ENCODE results near the gene LTN1. TPM values are rescaled to one million over a fixed set of nuclear protein-coding genes. Genes with fewer than 3 reads are reported as not detected.
"Not testable (repeated sequence)": the region's sequence is repeated elsewhere in the genome, so short reads cannot be mapped to it uniquely, and the experiment has no call there.

The LTN1 gene
- polyA plus RNA-seq, 3 donors: 6.0 to 14.0 (median 11.7) TPM

DNA sequence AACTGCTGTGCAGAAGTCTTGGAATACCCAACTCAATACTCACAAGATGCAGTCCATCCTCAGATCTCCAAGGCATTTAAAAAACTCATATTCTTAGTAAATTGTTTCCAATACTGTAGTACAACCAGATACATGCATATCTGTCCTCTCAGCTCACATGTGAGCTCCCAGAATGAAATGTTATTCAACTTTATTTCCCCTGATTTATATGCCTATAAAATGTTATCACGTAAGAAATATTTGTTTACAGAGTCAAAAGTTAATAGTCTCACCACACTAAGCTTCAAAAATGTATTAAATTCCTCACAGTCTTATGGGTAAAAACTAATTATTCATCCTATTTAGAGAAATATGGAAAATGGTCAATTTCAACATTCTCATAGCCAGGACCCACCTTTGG is 56.6 kb downstream of the LTN1 start:
- no peak overlapping the region for H3K4me3 ChIP-seq (replicated peaks in 1 of 3; ENCODE audit: low read depth in 2 of 3, low read length in 3 of 3)
- H3K9me3 ChIP-seq (replicated peaks in 1 of 2; ENCODE audit: control insufficient read depth in 1 of 2, insufficient read depth in 1 of 2, low read length in 2 of 2): no peaks in the 10 kb centered on the region
- H2AFZ ChIP-seq (ENCODE audit: insufficient read depth, low read depth, low read length, poor library complexity, severe bottlenecking): no peak overlapping the region
- no peak overlapping the region for H3K4me3 Mint-ChIP-seq
- H3K27me3 ChIP-seq (ENCODE audit: control insufficient read depth in 2 of 2, insufficient read depth in 2 of 2, low read length in 2 of 2): no peaks in the 10 kb centered on the region
- H3K9me3 Mint-ChIP-seq: no peaks in the 10 kb centered on the region
- peaks cover 9 to 19% of the 10 kb centered on the region in 2 donors for H3K4me1 ChIP-seq (ENCODE audit: control insufficient read depth in 1 of 2, insufficient read depth in 2 of 2, low read length in 2 of 2)
- no peak overlapping the region for H3K9ac ChIP-seq (ENCODE audit: insufficient read depth, low read length, poor library complexity, severe bottlenecking)
- peaks cover 52 to 73% of the 10 kb centered on the region in 2 donors for H3K36me3 ChIP-seq (replicated peaks in 1 of 2; ENCODE audit: control insufficient read depth in 1 of 2, insufficient read depth in 2 of 2, low read length in 2 of 2)
- DNase-seq: no peak
- no peak overlapping the region for H3K4me2 ChIP-seq (replicated peaks; ENCODE audit: extremely low read depth, low read length, poor library complexity, severe bottlenecking)
- intact Hi-C loops (cut with micrococcal nuclease): no loop called here
- no peak overlapping the region for H3K27ac ChIP-seq (ENCODE audit: low read depth in 1 of 2, low read length in 2 of 2)
- no peak overlapping the region for H3K27ac Mint-ChIP-seq
- H3K79me2 ChIP-seq (ENCODE audit: insufficient read depth, low read length): no peaks in the 10 kb centered on the region
- H3K4me1 Mint-ChIP-seq: peaks cover 18% of the 10 kb centered on the region
- H3K36me3 Mint-ChIP-seq: peaks cover 70 to 79% of the 10 kb centered on the region in 2 donors
- TF ChIP-seq, protein P1, sequence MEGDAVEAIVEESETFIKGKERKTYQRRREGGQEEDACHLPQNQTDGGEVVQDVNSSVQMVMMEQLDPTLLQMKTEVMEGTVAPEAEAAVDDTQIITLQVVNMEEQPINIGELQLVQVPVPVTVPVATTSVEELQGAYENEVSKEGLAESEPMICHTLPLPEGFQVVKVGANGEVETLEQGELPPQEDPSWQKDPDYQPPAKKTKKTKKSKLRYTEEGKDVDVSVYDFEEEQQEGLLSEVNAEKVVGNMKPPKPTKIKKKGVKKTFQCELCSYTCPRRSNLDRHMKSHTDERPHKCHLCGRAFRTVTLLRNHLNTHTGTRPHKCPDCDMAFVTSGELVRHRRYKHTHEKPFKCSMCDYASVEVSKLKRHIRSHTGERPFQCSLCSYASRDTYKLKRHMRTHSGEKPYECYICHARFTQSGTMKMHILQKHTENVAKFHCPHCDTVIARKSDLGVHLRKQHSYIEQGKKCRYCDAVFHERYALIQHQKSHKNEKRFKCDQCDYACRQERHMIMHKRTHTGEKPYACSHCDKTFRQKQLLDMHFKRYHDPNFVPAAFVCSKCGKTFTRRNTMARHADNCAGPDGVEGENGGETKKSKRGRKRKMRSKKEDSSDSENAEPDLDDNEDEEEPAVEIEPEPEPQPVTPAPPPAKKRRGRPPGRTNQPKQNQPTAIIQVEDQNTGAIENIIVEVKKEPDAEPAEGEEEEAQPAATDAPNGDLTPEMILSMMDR (IDR thresholded peaks at IDR 0.05): no peak
- peaks cover 0 to 2% (median 0%) of the 10 kb centered on the region in 3 donors for H3K27me3 Mint-ChIP-seq (ENCODE audit: low read depth in 3 of 3)
- H4K20me1 ChIP-seq (ENCODE audit: insufficient read depth, low read length): no peaks in the 10 kb centered on the region
- WGBS (ENCODE audit: insufficient coverage): no CpG with 5 or more reads among the region's 1 CpG

DNA sequence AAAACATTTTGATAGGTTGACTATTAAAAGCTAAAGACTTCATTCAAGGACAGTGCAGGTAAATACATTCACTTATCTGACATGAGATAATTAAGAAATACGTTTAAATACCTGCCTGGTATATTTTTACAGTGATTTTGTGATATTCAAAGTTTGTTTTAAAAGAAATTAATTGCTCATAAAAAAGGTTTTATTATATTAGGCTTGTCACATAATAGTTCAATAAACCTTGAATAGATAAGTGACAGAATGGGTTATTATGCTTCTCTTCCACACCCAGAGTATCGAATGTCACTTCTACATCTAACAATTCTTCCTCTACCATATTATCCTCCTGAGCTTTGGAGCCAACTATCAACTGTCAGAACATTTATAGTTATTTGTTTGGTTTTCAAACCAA is 60.0 kb downstream of the LTN1 start:
- DNase-seq: no peak
- no peaks in the 10 kb centered on the region for H4K20me1 ChIP-seq (ENCODE audit: insufficient read depth, low read length)
- intact Hi-C loops (cut with micrococcal nuclease): no loop called here
- Mint-ChIP-seq H3K27me3 (ENCODE audit: low read depth in 3 of 3) (peaks cover 0 to 2% (median 0%) of the 10 kb centered on the region in 3 donors), H3K27ac (no peak overlapping the region), H3K36me3 (peaks cover 74 to 85% of the 10 kb centered on the region in 2 donors), H3K9me3 (no peaks in the 10 kb centered on the region), H3K4me3 (no peak overlapping the region), H3K4me1 (peaks cover under 1% of the 10 kb centered on the region)
- no peak overlapping the region for H3K9ac ChIP-seq (ENCODE audit: insufficient read depth, low read length, poor library complexity, severe bottlenecking)
- no peaks in the 10 kb centered on the region for H3K4me1 ChIP-seq (ENCODE audit: control insufficient read depth in 1 of 2, insufficient read depth in 2 of 2, low read length in 2 of 2)
- no peaks in the 10 kb centered on the region for H3K27me3 ChIP-seq (ENCODE audit: control insufficient read depth in 2 of 2, insufficient read depth in 2 of 2, low read length in 2 of 2)
- TF ChIP-seq, protein P1 (IDR thresholded peaks at IDR 0.05): no peak
- peaks cover 68 to 100% of the 10 kb centered on the region in 2 donors for H3K36me3 ChIP-seq (replicated peaks in 1 of 2; ENCODE audit: control insufficient read depth in 1 of 2, insufficient read depth in 2 of 2, low read length in 2 of 2)
- no peak overlapping the region for H3K27ac ChIP-seq (ENCODE audit: low read depth in 1 of 2, low read length in 2 of 2)
- no peak overlapping the region for H3K4me2 ChIP-seq (replicated peaks; ENCODE audit: extremely low read depth, low read length, poor library complexity, severe bottlenecking)
- no CpG with 5 or more reads among the region's 2 CpGs for WGBS (ENCODE audit: insufficient coverage)
- no peaks in the 10 kb centered on the region for H3K79me2 ChIP-seq (ENCODE audit: insufficient read depth, low read length)
- H3K4me3 ChIP-seq (replicated peaks in 1 of 3; ENCODE audit: low read depth in 2 of 3, low read length in 3 of 3): no peak overlapping the region
- no peaks in the 10 kb centered on the region for H3K9me3 ChIP-seq (replicated peaks in 1 of 2; ENCODE audit: control insufficient read depth in 1 of 2, insufficient read depth in 1 of 2, low read length in 2 of 2)
- H2AFZ ChIP-seq (ENCODE audit: insufficient read depth, low read depth, low read length, poor library complexity, severe bottlenecking): no peak overlapping the region

DNA sequence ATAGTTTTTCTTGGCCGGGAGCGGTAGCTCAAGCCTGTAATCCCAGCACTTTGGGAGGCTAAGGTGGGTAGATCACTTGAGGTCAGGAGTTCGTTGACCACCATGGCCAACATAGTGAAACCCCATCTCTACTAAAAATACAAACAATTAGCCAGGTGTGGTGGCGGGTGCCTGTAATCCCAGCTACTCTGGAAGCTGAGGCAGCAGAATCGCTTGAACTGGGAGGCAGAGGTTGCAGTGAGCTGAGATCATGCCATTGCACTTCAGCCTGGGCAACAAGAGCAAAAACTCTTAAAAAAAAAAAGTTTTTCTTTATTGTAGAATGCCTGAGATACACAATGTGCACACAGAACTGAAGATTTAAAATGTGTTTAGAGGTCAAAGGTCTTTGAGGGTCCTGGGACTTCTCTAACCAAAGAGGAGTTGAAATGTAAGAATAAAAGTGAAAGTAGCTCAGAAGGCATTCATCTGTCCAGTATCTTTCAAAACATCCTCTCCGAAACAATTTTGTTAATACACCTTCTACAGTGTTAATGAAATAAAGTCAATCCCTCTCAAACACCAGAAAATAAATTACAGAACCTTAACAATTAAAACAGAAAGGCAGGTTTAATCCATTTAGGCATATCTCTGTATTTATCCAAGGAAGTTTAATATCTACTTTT is 60.8 kb downstream of the LTN1 start:
- H3K27me3 Mint-ChIP-seq (ENCODE audit: low read depth in 3 of 3); H2AFZ ChIP-seq (ENCODE audit: insufficient read depth, low read depth, low read length, poor library complexity, severe bottlenecking); intact Hi-C loops (cut with micrococcal nuclease); H3K27me3 ChIP-seq (ENCODE audit: control insufficient read depth in 2 of 2, insufficient read depth in 2 of 2, low read length in 2 of 2); H3K27ac ChIP-seq (ENCODE audit: low read depth in 1 of 2, low read length in 2 of 2); H3K79me2 ChIP-seq (ENCODE audit: insufficient read depth, low read length); H3K9ac ChIP-seq (ENCODE audit: insufficient read depth, low read length, poor library complexity, severe bottlenecking); H3K4me3 Mint-ChIP-seq; H4K20me1 ChIP-seq (ENCODE audit: insufficient read depth, low read length); H3K4me1 ChIP-seq (ENCODE audit: control insufficient read depth in 1 of 2, insufficient read depth in 2 of 2, low read length in 2 of 2); H3K9me3 ChIP-seq (replicated peaks in 1 of 2; ENCODE audit: control insufficient read depth in 1 of 2, insufficient read depth in 1 of 2, low read length in 2 of 2); H3K4me1 Mint-ChIP-seq; H3K9me3 Mint-ChIP-seq; DNase-seq; H3K4me3 ChIP-seq (replicated peaks in 1 of 3; ENCODE audit: low read depth in 2 of 3, low read length in 3 of 3); H3K4me2 ChIP-seq (replicated peaks; ENCODE audit: extremely low read depth, low read length, poor library complexity, severe bottlenecking): not testable (repeated sequence)
- peak overlapping the region in 3 of 7 donors; percentile 10 to 50 (median 11) for H3K27ac Mint-ChIP-seq
- WGBS (ENCODE audit: insufficient coverage): no CpG with 5 or more reads among the region's 6 CpGs
- H3K36me3 ChIP-seq (replicated peaks in 1 of 2; ENCODE audit: control insufficient read depth in 1 of 2, insufficient read depth in 2 of 2, low read length in 2 of 2): peaks cover 65 to 98% of the 10 kb centered on the region in 2 donors
- H3K36me3 Mint-ChIP-seq: peaks cover 73 to 83% of the 10 kb centered on the region in 2 donors
